NCI-H1436 (cell line): Measurements from ENCODE around the gene FAIM.
"Not testable (repeated sequence)": the region's sequence is repeated elsewhere in the genome, so short reads cannot be mapped to it uniquely, and the experiment has no call there.

Experiments used
- DNase-seq: peaks from one replicate; lab custom pipeline; 2025; lab: John Stamatoyannopoulos, UW

The FAIM gene, protein sequence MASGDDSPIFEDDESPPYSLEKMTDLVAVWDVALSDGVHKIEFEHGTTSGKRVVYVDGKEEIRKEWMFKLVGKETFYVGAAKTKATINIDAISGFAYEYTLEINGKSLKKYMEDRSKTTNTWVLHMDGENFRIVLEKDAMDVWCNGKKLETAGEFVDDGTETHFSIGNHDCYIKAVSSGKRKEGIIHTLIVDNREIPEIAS

DNA sequence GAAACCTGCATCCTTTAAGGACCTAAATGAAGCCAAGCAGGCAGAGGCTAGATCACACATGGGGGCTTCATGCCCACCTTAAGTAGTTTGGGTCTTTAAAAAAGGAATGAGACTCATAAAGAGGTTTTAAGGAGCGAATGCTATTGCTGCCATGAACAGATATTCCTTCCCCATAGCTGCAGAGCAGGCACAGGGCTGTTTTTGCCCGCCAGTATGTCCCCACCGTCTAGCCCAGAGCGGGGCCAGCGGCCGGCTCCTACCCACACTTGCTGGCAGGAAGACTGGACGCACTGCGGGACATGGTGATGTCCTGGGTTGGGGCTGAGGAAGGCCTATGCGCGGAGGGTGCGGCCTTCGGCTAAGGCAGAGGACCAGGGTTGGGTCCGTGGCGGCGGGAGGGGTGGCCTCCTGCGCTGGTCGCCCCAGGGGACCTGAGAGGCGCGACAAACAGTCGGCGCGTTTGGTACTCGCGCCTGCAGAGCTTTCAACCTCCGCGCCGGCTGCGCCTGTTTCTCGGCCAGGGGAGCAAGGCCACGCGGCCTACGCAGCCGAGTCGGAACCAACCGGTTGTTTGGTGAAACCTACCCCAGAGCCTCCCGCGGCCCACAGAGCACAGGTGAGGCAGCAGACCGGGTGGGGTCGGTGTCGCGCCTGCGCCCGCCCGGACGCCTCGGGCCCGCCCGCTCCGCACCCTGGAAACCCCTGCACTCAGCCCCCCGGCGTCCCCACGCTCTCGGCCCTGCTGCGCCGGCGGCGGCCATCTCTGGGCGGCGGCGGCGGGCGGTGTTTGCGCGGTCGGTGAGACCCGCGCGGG, at the start of gene FAIM:
Gene FAIM (plus strand): TSS at position 450 of the 814 bp plus-strand sequence. CDS start 10,956 bp downstream, outside the sequence.
- DNase-seq: peak; percentile 86

DNA sequence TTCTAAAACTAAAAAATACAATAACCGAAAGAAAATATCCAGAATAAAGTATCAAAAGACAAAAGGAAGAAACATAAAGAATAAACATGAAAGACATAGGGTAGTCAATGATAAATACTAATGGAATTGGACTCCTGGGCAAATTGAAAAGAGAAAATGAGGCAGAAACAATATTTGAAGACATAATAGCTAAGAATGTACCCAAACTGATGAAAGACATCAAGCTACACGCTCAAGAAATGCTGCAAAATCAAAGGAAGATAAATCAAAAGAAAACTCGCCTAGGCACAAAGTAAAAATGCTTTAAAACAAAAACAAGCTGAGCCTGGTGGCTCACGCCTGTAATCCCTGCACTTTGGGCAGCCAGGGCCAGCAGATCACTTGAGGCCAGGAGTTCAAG, 49.4 kb upstream of the FAIM start:
- DNase-seq: no peak

DNA sequence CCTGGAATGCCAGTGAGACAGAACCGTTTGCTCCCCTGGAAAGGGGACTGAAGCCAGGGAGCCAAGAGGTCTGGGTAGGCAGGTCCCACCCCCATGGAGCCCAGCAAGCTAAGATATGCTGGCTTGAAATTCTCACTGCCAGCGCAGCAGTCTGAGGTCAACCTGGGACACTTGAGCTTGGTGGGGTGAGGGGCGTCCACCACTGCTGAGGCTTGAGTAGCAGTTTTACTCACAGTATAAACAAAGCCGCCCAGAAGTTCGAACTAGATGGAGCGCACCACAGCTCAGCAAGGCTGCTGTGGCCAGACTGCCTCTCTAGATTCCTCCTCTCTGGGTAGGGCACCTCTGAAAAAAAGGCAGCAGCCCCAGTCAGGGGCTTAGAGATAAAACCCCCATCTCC, 48.1 kb upstream of the FAIM start:
- no peak for DNase-seq

DNA sequence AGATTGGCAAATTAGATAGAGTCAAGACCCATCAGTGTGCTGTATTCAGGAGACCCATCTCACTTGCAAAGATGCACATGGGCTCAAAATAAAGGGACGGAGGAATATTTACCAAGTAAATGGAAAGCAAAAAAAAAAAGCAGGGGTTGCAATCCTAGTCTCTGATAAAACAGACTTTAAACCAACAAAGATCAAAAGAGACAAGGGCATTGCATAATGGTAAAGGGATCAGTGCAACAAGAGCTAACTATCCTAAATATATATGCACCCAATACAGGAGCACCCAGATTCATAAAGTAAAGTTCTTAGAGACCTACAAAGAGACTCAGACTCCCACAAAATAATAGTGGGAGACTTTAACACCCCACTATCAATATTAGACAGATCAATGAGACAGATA, 45.7 kb upstream of the FAIM start:
- DNase-seq: not testable (repeated sequence)

DNA sequence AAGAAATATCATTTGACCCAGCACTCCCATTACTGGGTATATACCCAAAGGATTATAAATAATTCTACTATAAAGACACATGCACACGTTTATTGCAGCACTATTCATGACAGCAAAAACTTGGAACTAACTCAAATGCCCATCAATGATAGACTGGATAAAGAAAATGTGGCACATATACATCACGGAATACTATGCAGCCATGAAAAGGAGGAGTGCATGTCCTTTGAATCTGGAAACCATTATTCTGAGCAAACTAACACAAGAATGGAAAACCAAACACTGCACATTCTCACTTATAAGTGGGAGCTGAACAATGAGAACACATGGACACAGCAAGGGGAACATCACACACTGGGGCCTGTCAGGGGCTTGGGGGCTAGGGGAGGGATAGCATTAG, 42.3 kb upstream of the FAIM start:
- not testable (repeated sequence) for DNase-seq

DNA sequence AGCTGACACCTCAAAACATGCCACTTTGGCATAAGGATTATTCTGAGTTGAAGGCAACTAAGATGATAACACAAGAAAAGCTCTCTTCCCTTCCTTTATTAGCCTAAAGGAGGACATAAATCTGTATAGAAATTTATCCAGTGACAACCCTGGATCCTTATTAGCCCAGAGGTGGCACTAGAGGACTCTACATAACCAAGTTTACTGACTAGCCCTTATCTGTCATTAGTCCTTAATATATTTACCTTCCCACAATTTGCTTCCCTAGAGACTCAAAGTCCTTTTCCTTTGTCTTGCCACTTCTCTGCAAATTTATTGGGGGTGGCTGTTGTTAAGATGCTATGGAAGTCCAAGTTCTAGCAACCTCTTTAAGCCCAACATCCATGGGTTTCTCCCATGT, 41.2 kb upstream of the FAIM start:
- no peak for DNase-seq

DNA sequence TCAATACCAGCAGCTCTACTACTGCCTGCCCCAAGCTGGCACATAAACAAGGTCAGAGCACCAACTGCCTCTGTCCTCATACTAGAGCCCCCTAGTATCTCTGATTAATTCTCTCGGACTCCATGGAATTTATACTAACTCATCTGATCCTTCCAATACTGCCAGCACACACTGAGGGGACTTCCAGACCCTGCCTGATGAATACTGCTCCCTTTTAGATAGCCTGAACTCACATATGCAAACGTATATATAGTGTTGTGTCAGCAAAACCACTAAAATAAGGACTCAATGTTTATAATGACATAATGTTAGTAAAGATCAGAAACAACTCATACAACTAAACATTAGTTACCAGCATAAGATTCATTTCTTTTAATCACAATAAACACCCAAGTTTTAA, 39.5 kb upstream of the FAIM start:
- DNase-seq: no peak

DNA sequence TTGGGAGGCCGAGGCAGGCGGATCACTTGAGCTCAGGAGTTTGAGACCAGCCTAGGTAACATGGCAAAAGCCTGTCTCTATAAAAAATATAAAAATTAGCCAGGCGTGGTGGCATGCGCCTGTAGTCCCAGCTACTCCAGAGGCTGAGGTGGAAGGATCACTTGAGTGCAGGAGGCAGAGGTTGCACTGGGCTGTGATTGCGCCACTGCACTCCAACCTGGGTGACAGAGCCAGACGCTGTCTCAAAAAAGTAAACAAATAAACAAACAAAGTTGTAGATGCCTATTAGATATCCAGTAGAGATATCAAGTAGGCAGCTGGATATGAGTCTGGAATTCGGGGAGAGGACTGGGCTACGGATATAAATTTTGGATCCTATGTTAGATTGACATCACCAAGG, 38.9 kb upstream of the FAIM start:
- not testable (repeated sequence) for DNase-seq

DNA sequence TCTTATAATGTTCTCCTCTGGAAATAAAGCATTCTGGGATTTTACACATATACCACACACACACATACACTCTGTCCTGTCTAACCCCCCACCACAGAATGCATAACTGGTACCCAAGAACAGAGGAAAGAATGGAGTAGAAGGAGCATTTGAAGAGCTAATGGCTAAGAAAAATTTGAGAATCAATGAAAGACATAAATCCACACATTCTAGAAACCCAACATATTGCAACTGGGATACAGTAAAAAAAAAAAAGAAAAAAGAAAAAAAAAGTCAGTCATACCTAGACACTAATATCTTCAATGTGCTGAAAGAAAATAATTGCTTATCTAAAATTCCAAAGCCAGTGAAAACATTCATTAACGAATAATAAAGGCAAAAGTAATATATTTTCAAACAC, 35.4 kb upstream of the FAIM start:
- DNase-seq: no peak

DNA sequence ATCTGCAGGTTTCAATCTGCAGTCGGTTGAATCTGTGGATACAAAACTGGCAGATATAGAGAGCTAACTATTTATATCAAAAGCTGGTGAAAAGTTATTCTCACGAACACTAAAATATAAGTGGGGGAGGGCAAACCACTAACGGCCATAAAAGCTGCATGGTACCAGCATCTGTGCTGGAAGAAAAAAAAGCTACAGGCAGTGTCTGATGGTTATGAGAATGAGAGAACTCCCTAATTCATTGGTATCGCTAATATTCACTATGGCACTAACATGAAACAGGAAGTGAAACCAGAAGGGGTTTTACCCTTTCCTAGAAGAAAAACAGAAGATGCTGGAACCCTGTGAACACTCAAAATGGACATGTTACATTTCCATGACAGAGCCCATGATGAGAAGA, 30.4 kb upstream of the FAIM start:
- no peak for DNase-seq

DNA sequence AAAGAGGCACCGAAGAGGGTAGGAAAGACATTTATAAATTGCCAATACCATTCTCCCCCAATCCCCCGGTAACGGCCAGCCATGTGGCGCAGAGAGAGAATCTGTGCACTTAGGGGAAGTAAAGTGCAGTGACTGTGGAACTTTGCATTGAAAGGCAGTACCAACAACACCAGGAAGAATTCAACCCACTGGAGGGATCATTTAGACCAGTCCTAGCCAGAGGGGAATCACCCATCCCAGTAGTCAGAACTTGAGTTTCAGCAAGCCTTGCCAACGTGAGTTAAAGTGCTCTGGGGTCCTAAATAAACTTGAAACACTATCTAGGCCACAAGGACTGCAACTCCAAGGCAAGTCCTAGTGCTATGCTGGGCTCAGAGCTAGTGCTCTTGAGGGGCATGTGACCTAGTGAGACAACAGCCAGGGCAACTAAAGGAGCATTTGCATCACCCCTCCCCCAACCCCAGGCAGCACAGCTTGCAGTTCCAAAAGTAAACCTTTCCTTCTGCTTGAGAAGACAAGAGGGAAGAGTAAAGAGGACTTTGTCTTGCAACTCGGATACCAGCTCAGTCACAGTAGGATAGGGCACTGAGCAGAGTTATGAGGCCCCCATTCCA, 29.5 kb upstream of the FAIM start:
- no peak for DNase-seq

DNA sequence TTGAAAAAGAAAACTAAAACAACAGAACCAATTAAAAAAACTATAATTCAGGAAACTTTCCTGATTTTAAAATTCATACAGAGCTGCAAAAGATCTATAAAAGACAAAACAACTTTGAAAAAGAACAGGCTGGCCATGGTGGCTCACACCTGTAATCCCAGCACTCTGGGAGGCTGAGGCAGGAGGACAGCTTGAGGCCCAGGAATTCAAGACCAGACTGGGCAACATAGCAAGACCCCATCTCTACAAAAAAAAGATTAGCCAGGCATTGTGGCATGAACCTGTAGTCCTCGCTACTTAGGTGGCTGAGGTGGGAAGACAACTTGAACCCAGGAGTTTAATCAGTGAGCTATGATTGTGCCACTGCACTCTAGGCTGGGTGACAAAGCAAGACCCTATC, 21.2 kb upstream of the FAIM start:
- no peak for DNase-seq

DNA sequence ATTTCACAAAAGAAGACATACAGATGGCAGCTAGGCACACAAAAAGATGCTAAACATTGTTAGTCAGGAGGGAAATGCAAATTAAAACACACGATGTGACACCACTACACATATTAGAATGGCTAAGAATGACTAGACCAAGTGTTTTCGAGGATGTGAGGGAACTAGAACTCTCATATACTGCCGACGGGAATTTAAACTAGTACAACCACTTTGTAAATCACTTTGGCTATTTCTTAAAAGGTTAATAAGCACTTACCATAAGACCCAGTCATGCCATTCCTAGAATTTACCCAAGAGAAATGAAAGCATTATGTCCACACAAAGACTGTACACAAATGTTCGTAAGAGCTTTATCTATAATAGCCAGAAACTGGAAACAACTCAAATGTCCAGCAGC, 20.1 kb upstream of the FAIM start:
- DNase-seq: no peak

DNA sequence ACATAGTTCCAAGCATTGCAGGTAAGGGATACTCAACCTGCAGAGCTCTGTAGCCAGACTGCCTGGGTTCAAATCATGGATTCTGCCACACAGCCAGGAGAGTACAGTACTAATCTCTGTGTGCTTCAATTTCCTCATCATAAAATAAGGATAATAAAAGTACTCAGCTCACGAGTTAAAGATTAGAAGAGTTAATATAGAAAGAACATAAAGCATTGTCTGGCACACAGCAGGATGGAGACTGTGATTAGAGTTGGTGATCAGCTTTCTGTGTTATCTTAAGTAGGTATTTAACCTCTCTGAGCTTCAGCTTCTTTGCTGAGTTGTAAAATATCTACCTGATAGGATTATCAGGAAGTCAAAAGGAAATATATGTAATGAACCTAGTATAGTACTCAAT, 17.2 kb upstream of the FAIM start:
- DNase-seq: no peak

DNA sequence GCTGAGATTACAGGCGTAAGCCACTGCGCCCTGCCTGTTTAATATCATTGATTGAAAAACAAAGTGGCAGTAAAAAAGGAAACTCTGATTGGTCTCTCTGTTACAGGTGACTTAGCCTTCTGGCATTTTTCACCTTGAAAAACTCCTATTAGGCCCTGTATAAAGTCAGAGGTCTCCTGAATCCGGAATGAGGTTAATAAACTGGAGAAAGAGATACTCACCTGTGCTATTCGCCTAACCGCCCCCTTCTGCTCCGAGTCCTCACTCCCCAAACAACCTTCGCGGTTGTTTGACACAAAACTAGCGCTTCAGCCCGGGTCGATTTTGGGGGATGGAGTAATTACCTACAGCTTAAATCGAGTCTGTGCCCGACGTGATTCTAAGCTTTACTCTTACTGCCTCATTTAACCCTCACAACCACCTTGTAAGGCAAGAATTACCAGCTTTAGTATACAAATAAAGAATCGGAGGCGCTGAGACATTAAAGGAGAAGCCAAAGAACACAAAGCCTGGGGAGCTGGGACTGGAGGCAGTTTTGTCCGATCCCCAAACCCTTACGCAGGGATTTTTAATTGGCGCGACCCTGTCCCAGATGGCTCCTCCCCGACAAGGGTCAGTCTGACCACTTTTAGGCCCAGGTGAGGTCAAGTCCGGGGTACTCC, 15.0 kb upstream of the FAIM start:
- no peak for DNase-seq

DNA sequence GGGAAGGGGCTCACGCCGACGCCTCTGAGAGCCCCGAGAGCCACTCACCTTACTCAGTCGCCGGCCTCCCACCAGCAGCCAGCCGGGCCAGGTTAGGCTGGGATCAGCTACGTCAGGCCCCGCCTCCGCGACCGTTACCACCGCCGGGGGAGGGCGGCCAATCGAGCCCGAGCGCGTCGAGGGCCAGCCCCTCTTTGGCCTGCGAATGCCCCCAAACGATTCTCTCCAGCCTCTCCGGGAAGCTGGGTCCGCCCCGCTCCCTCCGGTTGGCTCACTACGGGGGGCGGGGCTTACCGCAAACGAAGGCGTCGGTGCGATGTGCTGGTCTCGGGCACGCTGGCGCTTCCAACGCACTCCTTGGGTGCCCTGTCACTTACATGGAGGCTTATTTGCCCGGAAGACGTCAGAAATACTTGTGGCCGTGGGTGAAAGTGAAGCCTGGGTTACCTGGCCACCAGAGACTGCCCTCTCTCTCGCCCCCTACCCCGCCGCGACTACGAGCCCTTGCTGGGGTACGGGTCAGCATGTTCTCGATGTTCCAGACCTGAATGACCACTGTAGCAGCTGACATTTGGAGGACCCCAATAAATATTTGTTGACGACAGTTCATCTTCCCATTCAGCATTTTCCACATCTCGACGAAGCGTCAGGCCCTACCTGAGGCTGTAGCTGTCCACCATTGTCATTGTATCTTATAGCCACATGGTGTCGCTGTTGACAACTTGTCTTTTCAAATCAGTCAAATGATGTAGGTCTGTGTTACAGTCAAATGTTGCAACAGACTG, 14.2 kb upstream of the FAIM start, which contains the start of gene CEP70:
Gene CEP70 (minus strand): TSS at position 111 of the 785 bp plus-strand sequence. CDS start 21,333 bp downstream, outside the sequence.
- DNase-seq: no peak

DNA sequence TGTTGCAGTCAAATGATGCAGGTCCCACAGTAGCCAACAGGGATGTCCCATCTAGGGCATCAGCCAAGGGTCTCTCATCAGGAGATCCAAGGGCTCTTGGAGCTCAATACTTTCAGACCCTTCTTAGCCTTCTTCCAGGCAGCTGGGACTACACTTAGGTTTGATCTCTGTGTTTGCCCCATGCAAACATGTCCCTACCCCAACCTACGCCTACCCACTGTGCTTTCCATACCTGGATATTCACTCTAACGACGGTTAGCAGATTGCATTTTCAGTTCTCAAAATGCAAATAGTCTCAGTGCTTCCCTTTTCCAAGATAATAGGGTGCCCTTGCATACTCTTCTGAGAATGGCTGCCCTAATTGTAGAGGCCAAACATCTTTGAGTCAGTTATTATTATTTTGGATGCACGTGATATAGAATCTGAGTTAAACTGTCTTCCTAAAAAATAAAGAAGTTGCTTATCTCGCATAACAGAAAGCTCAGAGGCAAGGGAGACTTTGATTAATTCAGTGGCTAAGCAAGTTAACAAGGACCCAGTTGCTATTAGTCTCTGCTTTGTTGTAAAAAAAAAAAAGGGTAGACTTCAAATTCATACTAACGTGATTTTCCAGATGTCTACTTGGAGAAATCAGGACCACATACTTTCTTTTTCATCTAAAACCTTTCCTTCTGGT, 13.5 kb upstream of the FAIM start:
- DNase-seq: no peak

DNA sequence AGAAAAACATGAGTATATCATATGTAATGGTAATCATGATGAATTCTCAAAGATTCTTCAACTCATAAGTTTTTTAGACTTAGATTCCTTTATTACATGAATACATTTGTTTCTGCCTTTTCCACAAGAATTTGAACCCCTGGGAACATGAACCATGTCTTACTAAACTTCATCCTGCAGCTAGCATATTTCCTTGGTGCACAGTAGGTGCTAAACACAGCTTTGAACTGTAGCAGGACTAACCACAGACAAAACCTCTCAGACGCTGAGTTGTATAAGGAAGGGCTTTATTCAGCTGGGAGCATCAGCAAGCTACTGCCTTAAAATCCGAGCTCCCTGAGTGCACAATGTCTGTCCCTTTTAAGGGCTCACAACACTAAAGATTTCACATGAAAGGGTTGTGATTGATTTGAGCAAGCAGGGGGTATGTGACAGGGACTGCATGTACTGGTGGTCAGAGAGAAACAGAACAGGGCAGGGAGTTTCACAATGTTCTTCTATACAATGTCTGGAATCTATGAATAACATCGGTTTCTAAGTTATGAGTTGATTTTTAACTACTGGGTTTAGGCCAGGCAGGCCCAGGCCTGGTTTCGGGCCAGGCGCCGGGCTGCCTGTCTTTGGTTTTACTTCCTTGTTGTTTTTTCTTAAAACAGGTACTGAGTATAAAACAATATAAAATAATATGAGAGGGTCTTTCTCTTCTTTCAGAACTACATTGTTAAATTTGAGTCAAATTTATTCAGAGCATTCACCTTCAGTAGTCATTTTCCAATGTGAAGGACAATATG, 11.2 kb upstream of the FAIM start:
- not testable (repeated sequence) for DNase-seq

DNA sequence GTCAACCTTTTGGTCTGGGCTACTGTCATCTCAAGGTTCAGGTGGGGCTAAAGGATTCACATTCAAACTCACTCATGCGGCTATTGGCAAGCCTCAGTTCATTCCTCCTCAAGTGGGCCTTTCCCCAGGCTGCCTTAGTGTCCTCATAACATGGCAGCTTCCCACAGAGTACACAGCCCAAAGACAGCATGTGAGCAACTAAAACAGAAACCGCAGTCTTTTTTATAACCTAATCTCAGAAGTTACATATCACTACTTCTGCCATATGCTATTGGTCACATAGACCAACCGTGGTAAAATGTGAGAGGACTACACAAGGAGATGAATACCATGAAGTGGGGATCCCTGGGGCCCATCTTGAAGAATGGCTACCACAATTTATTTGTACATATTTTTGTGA, 10.0 kb upstream of the FAIM start:
- no peak for DNase-seq

DNA sequence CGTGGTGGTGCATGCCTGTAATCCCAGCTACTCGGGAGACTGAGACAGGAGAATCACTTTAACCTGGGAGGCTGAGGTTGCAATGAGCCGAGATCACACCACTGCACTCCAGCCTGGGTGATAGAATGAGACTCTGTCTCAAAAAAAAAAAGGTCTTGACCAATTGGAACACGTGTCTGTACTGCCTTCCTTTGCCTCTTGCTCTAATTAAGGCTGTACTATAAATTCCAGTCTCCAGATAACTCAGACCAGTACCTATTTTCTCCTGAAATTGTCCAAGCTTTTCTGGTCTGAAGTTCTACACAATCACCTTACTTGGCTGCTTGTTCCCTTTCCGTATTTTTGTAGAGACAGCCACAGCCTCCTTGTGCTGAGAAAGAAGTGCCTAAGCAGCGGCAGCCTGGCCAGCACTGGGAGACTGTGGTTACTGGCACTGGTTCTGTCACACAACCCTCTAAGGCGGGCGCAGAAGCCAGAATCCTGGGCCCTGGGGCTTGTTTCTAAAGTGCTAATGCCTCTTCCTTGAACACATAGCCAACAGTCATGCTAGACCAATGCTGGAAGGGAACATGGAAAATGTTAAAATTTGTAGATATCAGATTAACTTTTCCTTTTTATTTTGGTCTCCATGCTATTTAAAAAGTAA, 8.3 kb upstream of the FAIM start:
- DNase-seq: no peak
